ENCODE measurements around the gene RBM33. TPM values are rescaled to one million over a fixed set of nuclear protein-coding genes. Genes with fewer than 3 reads are reported as not detected.

Gene RBM33
- total and polyA plus RNA-seq, 10 of the 15 experiments (the other 5 are each of a cell fraction or from before 2014, with no cell fraction given), result 4.7 to 67.2 (median 24.3) TPM

DNA sequence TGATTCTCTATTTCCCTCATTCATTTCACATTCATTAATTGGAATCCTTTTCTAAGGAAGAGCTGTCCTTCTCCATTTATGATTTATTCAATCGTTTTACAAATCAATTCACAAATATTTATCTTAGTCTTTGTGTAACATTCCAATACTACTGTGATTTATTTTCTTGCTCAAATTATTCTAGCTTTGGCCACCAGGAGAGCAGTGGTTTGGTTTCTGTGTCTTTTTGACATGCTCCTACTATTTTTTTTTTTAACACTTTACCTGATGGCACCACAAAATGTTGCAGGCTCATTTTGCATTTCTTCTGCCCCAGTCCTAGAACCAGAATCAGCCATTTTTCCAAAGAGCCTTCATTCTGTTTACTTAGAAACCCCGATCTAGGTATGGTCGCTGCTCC is 13.3 kb upstream of the RBM33 start:
- Histone ChIP-seq H3K79me2 (ENCODE audit: control insufficient read depth, insufficient read depth, low read length) (no peaks in the 10 kb centered on the region), H4K20me1 (ENCODE audit: control insufficient read depth, insufficient read depth) (no peaks in the 10 kb centered on the region), H3K9ac (ENCODE audit: control insufficient read depth, insufficient read depth, low read length) (no peak overlapping the region), H3K4me1 (ENCODE audit: control insufficient read depth, insufficient read depth, low read length) (no peaks in the 10 kb centered on the region), H3K27me3 (replicated peaks in 1 of 2; ENCODE audit: control insufficient read depth in 2 of 2, insufficient read depth in 2 of 2, low read length in 1 of 2) (no peaks in the 10 kb centered on the region), H3K27ac (ENCODE audit: control insufficient read depth, insufficient read depth) (no peak overlapping the region), H2AFZ (ENCODE audit: control insufficient read depth, low read depth, low read length) (no peak overlapping the region), H3K9me3 (replicated peaks; ENCODE audit: control insufficient read depth, insufficient read depth, low read length) (peaks cover 3% of the 10 kb centered on the region; the same call in 2 of the 3 replicates), H3K4me2 (ENCODE audit: control insufficient read depth, insufficient read depth) (no peak overlapping the region), H3K36me3 (ENCODE audit: control insufficient read depth in 2 of 2, insufficient read depth in 2 of 2, low read length in 1 of 2) (no peaks in the 10 kb centered on the region), H3K4me3 (no peak overlapping the region)
- TF ChIP-seq RBBP5 (conservative IDR thresholded peaks at IDR 0.05), result no peak
- TF ChIP-seq NFXL1 (IDR thresholded peaks at IDR 0.05; ENCODE audit: borderline replicate concordance), result no peak
- TF ChIP-seq HSF1 (IDR thresholded peaks at IDR 0.05; ENCODE audit: low read depth, low read length), result no peak
- TF ChIP-seq E2F8 (IDR thresholded peaks at IDR 0.05; ENCODE audit: low read depth, partially characterized antibody), result no peak
- TF ChIP-seq SUZ12 (IDR thresholded peaks at IDR 0.05; ENCODE audit: unreplicated experiment), result no peak
- TF ChIP-seq RAD21 (IDR thresholded peaks at IDR 0.05; ENCODE audit: insufficient read depth, low read depth, low read length), result no peak
- TF ChIP-seq CREM (IDR thresholded peaks at IDR 0.05; ENCODE audit: low read depth), result no peak
- TF ChIP-seq ATF3 (IDR thresholded peaks at IDR 0.05; ENCODE audit: borderline replicate concordance, extremely low read depth, low read depth, low read length), result no peak
- TF ChIP-seq BACH1 (IDR thresholded peaks at IDR 0.05; ENCODE audit: borderline replicate concordance), result no peak
- TF ChIP-seq, protein P1, sequence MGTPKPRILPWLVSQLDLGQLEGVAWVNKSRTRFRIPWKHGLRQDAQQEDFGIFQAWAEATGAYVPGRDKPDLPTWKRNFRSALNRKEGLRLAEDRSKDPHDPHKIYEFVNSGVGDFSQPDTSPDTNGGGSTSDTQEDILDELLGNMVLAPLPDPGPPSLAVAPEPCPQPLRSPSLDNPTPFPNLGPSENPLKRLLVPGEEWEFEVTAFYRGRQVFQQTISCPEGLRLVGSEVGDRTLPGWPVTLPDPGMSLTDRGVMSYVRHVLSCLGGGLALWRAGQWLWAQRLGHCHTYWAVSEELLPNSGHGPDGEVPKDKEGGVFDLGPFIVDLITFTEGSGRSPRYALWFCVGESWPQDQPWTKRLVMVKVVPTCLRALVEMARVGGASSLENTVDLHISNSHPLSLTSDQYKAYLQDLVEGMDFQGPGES (IDR thresholded peaks at IDR 0.05), result no peak
- no peak for TF ChIP-seq POLR2AphosphoS2 (IDR thresholded peaks at IDR 0.05; ENCODE audit: low read depth, low read length)
- in situ Hi-C loops (cut with MboI) (no loop called here), intact Hi-C loops (cut with micrococcal nuclease; ENCODE audit: unreplicated experiment) (no loop called here)
- DNase-seq (ENCODE audit: low read depth, low spot score) (no peak), ATAC-seq (no peak), FAIRE-seq (no peak)
- WGBS (ENCODE audit: insufficient coverage, insufficient replicate concordance, low lambda C conversion rate, missing lambda C conversion rate), result 63% methylated on average over 3 of the region's 3 CpGs
- RAD21 ChIA-PET (ENCODE audit: unreplicated experiment), result no interaction called here
- CTCF ChIA-PET, result no interaction called here
- no TSS peak for BruUV-seq (replicated peaks)
- POLR2A ChIA-PET, result no interaction called here
- SMC1A ChIA-PET (ENCODE audit: uncharacterized antibody, unreplicated experiment), result interaction anchor here (0.6 to 0.7 kb wide), 2 partner anchors 13 to 39 kb away, joined by 3 to 4 read pairs; partner anchors contain the start of gene RBM33
